Neural cell (in vitro differentiated cells): Measurements from ENCODE around the gene TRIM8.

ENCODE experiments used
- EP300 ChIP-seq: fragments of 450-650 bp; conservative IDR thresholded peaks from 2 replicates; pipeline ENCODE4 v1.6.1; 2014; ENCODE audit warnings: antibody characterized with exemption, mild to moderate bottlenecking, moderate library complexity; ENCODE audit not compliant: poor library complexity, severe bottlenecking
- EZH2 ChIP-seq: fragments of 200-600, 300-800 bp; shearing (Covaris generic), sonication (generic); IDR thresholded peaks from 2 replicates; pipeline ENCODE4 v1.6.1; 2014; ENCODE audit warnings: antibody characterized with exemption, low read length, borderline replicate concordance, mild to moderate bottlenecking; ENCODE audit not compliant: insufficient read depth, poor library complexity, severe bottlenecking
- SMC3 ChIP-seq: fragments of 450-650 bp; conservative IDR thresholded peaks from 2 replicates; pipeline ENCODE4 v1.6.1; 2014; ENCODE audit warnings: antibody characterized with exemption, mild to moderate bottlenecking, moderate library complexity; ENCODE audit not compliant: poor library complexity
- TF ChIP-seq, protein P1 (sequence below): fragments of 450-650 bp; IDR thresholded peaks from 2 replicates; pipeline ENCODE4 v1.5.1; 2014; ENCODE audit warnings: antibody characterized with exemption, mild to moderate bottlenecking, moderate library complexity; ENCODE audit not compliant: poor library complexity, severe bottlenecking
- TF ChIP-seq, protein P2 (sequence below): IDR thresholded peaks from 2 replicates; pipeline ENCODE4 v1.6.1; 2012; ENCODE audit warnings: borderline replicate concordance

DNA sequence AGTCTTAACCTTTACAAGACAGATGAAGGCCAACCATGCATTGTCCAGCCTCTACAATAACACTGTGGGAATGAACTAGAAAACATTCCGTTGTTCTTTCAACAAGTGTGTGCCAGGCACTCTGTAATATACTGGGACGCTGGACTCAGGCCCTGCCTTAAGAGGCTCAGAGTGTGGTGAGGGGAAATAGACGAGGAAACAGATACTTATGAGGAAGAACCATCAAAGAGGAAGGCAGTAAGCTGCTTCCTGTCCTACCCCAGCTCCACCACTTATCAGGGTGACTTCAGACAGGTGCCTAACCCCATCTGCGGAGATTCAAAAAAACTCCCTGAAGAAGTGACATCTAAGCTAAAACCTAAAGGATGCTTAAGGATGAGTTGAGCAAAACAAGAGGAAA lies 8.9 kb upstream of the TRIM8 start:
- TF ChIP-seq, protein P1, sequence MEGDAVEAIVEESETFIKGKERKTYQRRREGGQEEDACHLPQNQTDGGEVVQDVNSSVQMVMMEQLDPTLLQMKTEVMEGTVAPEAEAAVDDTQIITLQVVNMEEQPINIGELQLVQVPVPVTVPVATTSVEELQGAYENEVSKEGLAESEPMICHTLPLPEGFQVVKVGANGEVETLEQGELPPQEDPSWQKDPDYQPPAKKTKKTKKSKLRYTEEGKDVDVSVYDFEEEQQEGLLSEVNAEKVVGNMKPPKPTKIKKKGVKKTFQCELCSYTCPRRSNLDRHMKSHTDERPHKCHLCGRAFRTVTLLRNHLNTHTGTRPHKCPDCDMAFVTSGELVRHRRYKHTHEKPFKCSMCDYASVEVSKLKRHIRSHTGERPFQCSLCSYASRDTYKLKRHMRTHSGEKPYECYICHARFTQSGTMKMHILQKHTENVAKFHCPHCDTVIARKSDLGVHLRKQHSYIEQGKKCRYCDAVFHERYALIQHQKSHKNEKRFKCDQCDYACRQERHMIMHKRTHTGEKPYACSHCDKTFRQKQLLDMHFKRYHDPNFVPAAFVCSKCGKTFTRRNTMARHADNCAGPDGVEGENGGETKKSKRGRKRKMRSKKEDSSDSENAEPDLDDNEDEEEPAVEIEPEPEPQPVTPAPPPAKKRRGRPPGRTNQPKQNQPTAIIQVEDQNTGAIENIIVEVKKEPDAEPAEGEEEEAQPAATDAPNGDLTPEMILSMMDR, result no peak
- TF ChIP-seq EZH2 (no peak), EP300 (no peak), SMC3 (no peak)
- TF ChIP-seq, protein P2, sequence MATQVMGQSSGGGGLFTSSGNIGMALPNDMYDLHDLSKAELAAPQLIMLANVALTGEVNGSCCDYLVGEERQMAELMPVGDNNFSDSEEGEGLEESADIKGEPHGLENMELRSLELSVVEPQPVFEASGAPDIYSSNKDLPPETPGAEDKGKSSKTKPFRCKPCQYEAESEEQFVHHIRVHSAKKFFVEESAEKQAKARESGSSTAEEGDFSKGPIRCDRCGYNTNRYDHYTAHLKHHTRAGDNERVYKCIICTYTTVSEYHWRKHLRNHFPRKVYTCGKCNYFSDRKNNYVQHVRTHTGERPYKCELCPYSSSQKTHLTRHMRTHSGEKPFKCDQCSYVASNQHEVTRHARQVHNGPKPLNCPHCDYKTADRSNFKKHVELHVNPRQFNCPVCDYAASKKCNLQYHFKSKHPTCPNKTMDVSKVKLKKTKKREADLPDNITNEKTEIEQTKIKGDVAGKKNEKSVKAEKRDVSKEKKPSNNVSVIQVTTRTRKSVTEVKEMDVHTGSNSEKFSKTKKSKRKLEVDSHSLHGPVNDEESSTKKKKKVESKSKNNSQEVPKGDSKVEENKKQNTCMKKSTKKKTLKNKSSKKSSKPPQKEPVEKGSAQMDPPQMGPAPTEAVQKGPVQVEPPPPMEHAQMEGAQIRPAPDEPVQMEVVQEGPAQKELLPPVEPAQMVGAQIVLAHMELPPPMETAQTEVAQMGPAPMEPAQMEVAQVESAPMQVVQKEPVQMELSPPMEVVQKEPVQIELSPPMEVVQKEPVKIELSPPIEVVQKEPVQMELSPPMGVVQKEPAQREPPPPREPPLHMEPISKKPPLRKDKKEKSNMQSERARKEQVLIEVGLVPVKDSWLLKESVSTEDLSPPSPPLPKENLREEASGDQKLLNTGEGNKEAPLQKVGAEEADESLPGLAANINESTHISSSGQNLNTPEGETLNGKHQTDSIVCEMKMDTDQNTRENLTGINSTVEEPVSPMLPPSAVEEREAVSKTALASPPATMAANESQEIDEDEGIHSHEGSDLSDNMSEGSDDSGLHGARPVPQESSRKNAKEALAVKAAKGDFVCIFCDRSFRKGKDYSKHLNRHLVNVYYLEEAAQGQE, result no peak
